ENCODE data around the gene UEVLD. TPM values are rescaled to one million over a fixed set of nuclear protein-coding genes. Genes with fewer than 3 reads are reported as not detected.

The UEVLD gene
- 4.6 TPM for total RNA-seq

DNA sequence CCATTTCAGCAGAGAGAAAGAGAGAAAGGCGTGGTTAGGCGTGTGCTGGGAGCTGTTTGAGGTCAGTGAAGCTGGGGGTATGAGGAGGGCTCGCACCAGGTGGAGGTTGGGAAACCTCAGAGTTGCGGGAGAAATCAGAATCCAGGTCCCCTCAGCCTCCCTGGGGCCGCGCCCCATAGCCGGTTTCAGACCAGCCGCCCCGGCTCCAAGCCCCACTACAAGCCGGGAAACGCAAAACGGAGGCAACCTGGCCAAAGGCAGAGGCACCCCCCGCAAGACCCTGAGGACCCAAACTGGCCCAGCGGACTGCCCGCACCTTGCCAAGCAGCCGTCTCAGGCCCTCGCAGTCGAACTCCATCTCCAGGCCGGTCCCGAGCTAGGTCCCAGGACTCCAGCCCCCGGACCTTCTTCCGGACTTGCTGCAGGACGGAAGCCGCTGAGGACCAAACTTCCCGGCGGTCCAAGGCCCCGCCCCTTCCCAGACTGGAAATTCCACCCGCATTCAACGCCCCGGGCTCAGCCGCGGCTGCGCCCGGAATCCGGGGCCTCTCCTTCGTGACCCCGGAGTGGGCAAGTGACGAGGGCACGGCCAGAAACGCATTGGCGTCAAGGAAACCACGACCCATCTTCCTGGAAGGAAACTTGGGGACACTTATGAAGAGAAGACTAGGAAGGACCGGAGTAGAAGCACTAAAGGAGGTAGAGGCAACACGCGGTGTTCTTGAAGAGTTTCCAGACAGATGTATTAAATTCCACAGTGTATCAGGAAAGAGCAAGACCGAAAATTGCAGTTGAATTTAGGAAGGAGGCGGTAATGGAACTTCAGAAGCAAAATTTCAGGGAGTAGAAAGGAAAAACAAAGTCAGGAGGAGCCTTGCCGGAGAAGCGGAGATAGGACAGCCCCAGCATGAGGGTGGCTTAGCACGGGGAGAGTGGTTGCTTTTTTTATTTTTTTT, at the start of gene UEVLD:
Gene UEVLD, minus strand, starts transcription at position 438 of the 956 bp plus-strand sequence. Its CDS starts 80 bp downstream, at position 358.
- H3K9me3 ChIP-seq (ENCODE audit: low read depth, low read length), result no peaks in the 10 kb centered on the region
- H3K4me3 ChIP-seq (ENCODE audit: low read length), result peak within 1 kb of the TSS; percentile 72
- H3K27me3 ChIP-seq (ENCODE audit: insufficient read depth, low read length), result no peaks in the 10 kb centered on the region
- peaks cover 32% of the 10 kb centered on the region for H3K4me1 ChIP-seq (ENCODE audit: insufficient read depth, low read length)

DNA sequence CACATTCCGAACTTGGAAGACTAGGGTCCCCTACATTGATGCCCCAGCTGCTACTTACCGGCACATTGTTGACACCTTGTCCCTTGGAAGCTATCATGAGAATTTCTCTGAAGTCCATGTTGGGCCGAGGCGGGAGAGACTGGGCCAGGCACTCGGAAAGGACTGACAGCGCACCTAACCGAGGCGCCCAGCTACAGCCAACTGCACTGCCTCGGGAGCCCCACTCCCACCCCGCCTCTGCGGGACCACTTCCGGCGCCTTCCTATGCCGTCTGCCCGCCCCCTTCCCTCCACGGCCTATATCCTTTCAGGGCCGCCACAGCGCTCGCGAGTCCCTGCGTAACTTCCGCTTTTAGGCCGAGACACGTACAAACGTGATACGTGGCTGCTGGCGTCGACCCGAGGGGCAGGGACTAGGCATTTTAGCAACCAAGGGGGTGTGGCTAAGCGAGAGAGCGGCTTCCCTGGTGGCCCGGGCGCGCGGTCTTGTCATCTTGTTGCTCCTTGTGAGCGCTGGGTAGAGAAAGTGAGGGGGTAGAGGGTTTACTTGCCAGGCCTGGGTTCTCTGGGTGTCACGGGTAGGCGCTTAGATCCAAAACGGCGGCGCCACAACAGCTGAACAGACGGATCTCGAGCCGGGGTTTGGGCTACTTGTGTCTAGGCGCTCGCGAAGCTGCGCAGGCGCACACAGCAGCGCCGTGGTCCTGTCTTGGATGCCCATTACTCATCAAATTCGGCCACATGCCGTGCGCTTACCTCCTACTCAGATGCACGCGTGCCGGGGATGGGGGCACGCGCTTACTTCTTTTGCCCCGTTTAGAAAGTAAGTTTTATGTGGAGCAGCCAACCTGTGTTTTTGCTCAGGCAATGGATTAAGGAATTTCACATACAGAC, 45.9 kb upstream of the UEVLD start, which contains the start of gene SPTY2D1:
Gene SPTY2D1, minus strand, starts transcription at position 203 of the 893 bp plus-strand sequence. Its CDS starts 85 bp downstream, at position 118.
- no peaks in the 10 kb centered on the region for H3K27me3 ChIP-seq (ENCODE audit: insufficient read depth, low read length)
- no peaks in the 10 kb centered on the region for H3K9me3 ChIP-seq (ENCODE audit: low read depth, low read length)
- H3K4me1 ChIP-seq (ENCODE audit: insufficient read depth, low read length), result peaks cover 18% of the 10 kb centered on the region
- peak within 1 kb of the TSS; percentile 95 for H3K4me3 ChIP-seq (ENCODE audit: low read length)

- no peaks in the 10 kb centered on the region for H3K9me3 ChIP-seq (ENCODE audit: low read depth, low read length)
- H3K4me3 ChIP-seq (ENCODE audit: low read length), result peak overlapping the region; percentile 95
- H3K4me1 ChIP-seq (ENCODE audit: insufficient read depth, low read length), result peaks cover 18% of the 10 kb centered on the region
- H3K27me3 ChIP-seq (ENCODE audit: insufficient read depth, low read length), result no peaks in the 10 kb centered on the region
These were observed 45.0 kb upstream of the UEVLD start for GRCh38 chr11:18633256-18634139.

DNA sequence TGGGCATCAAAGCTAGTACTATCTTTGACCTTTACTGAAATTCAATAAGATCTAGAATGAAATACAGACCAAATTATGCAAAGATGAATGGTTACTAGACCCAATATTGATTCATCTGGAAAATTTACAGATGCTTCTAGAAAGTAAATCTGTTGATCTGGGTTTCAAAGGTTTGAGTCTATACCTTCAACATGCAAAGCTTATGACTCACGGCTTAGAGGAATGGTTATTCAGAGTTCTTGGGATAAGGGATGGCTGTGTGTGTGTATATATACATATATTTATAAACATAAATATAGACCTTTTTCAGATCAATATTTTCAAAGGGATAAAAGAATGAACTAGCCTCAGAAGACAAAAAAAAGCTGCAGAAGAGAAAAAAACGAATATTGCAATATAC, 44.3 kb upstream of the UEVLD start:
- H3K27me3 ChIP-seq (ENCODE audit: insufficient read depth, low read length), result no peaks in the 10 kb centered on the region
- H3K4me1 ChIP-seq (ENCODE audit: insufficient read depth, low read length), result peaks cover 18% of the 10 kb centered on the region
- H3K9me3 ChIP-seq (ENCODE audit: low read depth, low read length), result no peaks in the 10 kb centered on the region
- no peak overlapping the region for H3K4me3 ChIP-seq (ENCODE audit: low read length)

DNA sequence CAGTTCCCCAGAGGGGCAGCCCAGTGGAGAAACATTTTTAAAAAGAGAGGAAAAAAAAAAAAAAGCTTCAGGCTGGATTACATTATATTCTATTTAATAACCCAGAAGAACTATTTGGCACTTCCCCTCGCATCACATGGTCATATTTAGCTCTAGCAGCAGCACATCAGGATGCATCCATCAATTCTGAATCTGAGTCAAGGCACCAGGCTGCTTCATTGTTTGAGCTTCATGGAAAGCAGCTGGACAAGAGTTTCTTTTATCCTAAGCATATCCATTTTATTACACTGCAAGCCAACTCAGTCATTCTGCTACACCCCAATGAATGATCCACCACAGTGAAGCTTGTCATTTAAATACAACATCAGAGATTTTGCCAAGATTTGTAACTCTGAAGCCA, 35.6 kb upstream of the UEVLD start:
- Histone ChIP-seq H3K27me3 (ENCODE audit: insufficient read depth, low read length) (no peaks in the 10 kb centered on the region), H3K4me3 (ENCODE audit: low read length) (no peak overlapping the region), H3K9me3 (ENCODE audit: low read depth, low read length) (no peaks in the 10 kb centered on the region), H3K4me1 (ENCODE audit: insufficient read depth, low read length) (peaks cover 8% of the 10 kb centered on the region)

- peaks cover 13% of the 10 kb centered on the region for H3K4me1 ChIP-seq (ENCODE audit: insufficient read depth, low read length)
- no peaks in the 10 kb centered on the region for H3K27me3 ChIP-seq (ENCODE audit: insufficient read depth, low read length)
- no peaks in the 10 kb centered on the region for H3K9me3 ChIP-seq (ENCODE audit: low read depth, low read length)
- no peak overlapping the region for H3K4me3 ChIP-seq (ENCODE audit: low read length)
These were observed 35.2 kb upstream of the UEVLD start for GRCh38 chr11:18623707-18624106.

DNA sequence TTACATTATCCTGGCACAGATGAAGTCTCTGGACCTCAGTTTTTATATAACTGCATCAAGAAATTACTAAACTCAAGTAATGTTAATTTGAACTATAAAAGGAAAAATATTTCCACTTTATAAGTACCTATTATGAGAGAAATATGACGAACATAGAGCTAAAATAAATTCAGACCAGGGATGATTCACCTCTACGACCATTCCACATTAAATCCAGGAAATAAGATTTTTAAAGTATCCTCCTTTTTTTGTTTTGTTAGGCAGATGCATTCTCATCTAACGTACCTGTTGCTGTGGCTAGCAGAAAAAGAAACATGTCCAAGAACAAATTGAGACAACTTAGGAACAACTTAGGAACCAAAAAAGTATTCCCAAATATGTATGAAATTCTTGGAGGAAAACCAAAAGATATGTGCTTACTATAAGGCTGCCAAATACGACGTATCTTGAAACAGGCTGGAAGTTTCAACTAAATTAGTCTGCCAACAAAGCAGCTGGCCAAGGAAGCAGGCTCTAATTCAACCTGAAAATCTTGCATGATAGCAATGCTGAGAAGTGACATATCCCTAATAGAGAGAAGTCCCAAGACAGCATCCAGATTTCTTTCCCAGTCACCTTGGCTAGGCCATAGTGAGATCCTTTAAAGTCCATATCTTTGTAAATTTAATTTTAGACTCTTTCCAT, 29.9 kb upstream of the UEVLD start:
- peaks cover 28% of the 10 kb centered on the region for H3K4me1 ChIP-seq (ENCODE audit: insufficient read depth, low read length)
- H3K9me3 ChIP-seq (ENCODE audit: low read depth, low read length), result no peaks in the 10 kb centered on the region
- no peak overlapping the region for H3K4me3 ChIP-seq (ENCODE audit: low read length)
- H3K27me3 ChIP-seq (ENCODE audit: insufficient read depth, low read length), result no peaks in the 10 kb centered on the region

DNA sequence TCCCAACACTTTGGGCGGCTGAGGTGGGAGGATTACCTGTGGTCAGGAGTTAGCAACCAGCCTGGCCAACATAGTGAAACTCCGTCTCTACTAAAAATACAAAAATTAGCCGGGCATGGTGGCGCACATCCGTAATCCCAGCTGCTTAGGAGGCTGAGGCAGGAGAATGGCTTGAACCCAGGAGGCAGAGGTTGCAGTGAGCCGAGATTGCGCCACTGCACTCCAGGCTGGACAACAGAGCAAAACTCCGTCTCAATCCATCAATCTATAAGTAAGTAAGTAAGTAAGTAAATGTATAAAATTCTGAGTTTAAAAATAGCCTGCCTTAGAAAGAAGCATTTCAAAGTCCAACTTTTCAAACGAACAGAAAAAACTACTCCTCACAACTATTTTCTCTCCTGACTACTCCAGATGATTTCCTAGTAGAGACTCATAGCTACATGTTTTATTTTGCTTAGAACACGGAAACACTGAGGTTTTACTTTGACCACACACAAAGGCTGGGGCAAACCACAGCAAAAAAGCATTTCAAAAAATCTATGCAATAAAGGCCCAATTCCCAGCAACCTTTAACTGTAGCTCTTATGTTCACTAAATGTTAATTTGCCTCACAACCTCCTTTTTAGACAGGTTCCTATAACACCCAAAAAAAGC, 29.3 kb upstream of the UEVLD start:
- no peaks in the 10 kb centered on the region for H3K27me3 ChIP-seq (ENCODE audit: insufficient read depth, low read length)
- no peaks in the 10 kb centered on the region for H3K9me3 ChIP-seq (ENCODE audit: low read depth, low read length)
- H3K4me1 ChIP-seq (ENCODE audit: insufficient read depth, low read length), result peaks cover 28% of the 10 kb centered on the region
- no peak overlapping the region for H3K4me3 ChIP-seq (ENCODE audit: low read length)

- Histone ChIP-seq H3K9me3 (ENCODE audit: low read depth, low read length) (no peaks in the 10 kb centered on the region), H3K4me1 (ENCODE audit: insufficient read depth, low read length) (peaks cover 28% of the 10 kb centered on the region), H3K4me3 (ENCODE audit: low read length) (no peak overlapping the region), H3K27me3 (ENCODE audit: insufficient read depth, low read length) (no peaks in the 10 kb centered on the region)
These were observed 27.3 kb upstream of the UEVLD start for GRCh38 chr11:18615628-18616392.

DNA sequence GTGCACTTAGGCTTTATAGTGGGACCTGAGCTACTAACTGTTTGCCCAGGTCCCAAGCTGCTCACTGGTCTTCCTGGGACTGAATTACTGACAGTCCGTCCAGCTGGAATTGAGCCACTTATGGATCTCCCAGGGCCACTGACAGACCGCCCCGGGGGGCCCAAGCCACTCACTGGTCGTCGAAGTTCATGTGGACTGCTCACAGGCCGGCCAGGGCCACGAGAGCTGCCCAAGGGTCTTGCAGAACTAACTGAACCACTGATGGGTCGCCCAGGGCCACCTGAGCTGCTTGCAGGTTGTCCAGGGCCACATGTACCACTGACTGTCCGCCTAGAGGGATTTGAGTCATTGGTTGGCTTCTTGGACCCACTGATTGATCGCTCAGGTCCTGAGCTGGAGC, 26.1 kb upstream of the UEVLD start:
- Histone ChIP-seq H3K27me3 (ENCODE audit: insufficient read depth, low read length) (no peaks in the 10 kb centered on the region), H3K9me3 (ENCODE audit: low read depth, low read length) (no peaks in the 10 kb centered on the region), H3K4me1 (ENCODE audit: insufficient read depth, low read length) (peaks cover 24% of the 10 kb centered on the region), H3K4me3 (ENCODE audit: low read length) (no peak overlapping the region)

- H3K4me3 ChIP-seq (ENCODE audit: low read length), result no peak overlapping the region
- no peaks in the 10 kb centered on the region for H3K27me3 ChIP-seq (ENCODE audit: insufficient read depth, low read length)
- peaks cover 4% of the 10 kb centered on the region for H3K4me1 ChIP-seq (ENCODE audit: insufficient read depth, low read length)
- H3K9me3 ChIP-seq (ENCODE audit: low read depth, low read length), result no peaks in the 10 kb centered on the region
These were observed 23.9 kb upstream of the UEVLD start for GRCh38 chr11:18612394-18612793.

GRCh38 chr11:18611196-18611595, 22.7 kb upstream of the UEVLD start:
- Histone ChIP-seq H3K4me1 (ENCODE audit: insufficient read depth, low read length) (no peaks in the 10 kb centered on the region), H3K9me3 (ENCODE audit: low read depth, low read length) (no peaks in the 10 kb centered on the region), H3K4me3 (ENCODE audit: low read length) (no peak overlapping the region), H3K27me3 (ENCODE audit: insufficient read depth, low read length) (no peaks in the 10 kb centered on the region)

GRCh38 chr11:18608376-18608775, 19.8 kb upstream of the UEVLD start:
- Histone ChIP-seq H3K9me3 (ENCODE audit: low read depth, low read length) (no peaks in the 10 kb centered on the region), H3K4me1 (ENCODE audit: insufficient read depth, low read length) (no peaks in the 10 kb centered on the region), H3K4me3 (ENCODE audit: low read length) (no peak overlapping the region), H3K27me3 (ENCODE audit: insufficient read depth, low read length) (no peaks in the 10 kb centered on the region)
